HCT116 (cell line): ENCODE results near the gene ARHGAP18. TPM values are rescaled to one million over a fixed set of nuclear protein-coding genes. Genes with fewer than 3 reads are reported as not detected.

Experiments
- ATAC-seq: fragments of 200-7000 bp; cut with Tn5 transposase; 2 replicates; pipeline ENCODE4 v1.9.1; 2020; ENCODE audit warnings: mild to moderate bottlenecking, moderate library complexity
- BruUV-seq: library from RNA; stranded (reverse); fragments of 400-500 nt; replicated peaks from 2 replicates; lab custom pipeline; 2021; lab: Mats Ljungman, UMichigan
- CTCF ChIA-PET: fragments of 300-600 bp; sonication (Branson Sonifier 250); formaldehyde crosslinking; loops from one replicate; lab custom pipeline; 2021; ENCODE audit warnings: antibody characterized with exemption; lab: Charles Lee
- POLR2A ChIA-PET: fragments of 300-600, 350-600 bp; sonication (Branson Sonifier 250); formaldehyde crosslinking; loops from one replicate; lab custom pipeline; 2021; ENCODE audit warnings: antibody characterized with exemption; lab: Charles Lee
- RAD21 ChIA-PET, 2 experiments: fragments of 300-600 bp; sonication (Branson Sonifier 250); formaldehyde crosslinking; loops; one replicate each; lab custom pipeline; 2023; ENCODE audit warnings: low total read pairs in 2 of 2; ENCODE audit not compliant: uncharacterized antibody in 2 of 2, unreplicated experiment in 2 of 2, low non-redundant PET in 1 of 2; lab: Charles Lee
- DNase-seq: peaks from one replicate; pipeline ENCODE4 v3.0.0-alpha.2; 2010; ENCODE audit warnings: low read depth, low spot score
- H2AFZ ChIP-seq: fragments of 200-600 bp; shearing (Covaris generic), sonication (generic); 2 replicates; pipeline ENCODE4 v1.6.1; 2017; ENCODE audit warnings: low read depth, mixed run types, mixed read lengths, antibody characterized with exemption, low read length; ENCODE audit not compliant: poor library complexity, severe bottlenecking
- H3K27ac ChIP-seq: 2 replicates; pipeline ENCODE4 v1.5.1; 2012; ENCODE audit warnings: low read depth, low read length
- H3K27me3 ChIP-seq: fragments of 200-600 bp; sonication (generic); 2 replicates; pipeline ENCODE4 v1.6.1; 2016; ENCODE audit warnings: mixed run types, low read length, mixed read lengths; ENCODE audit not compliant: insufficient read depth
- H3K36me3 ChIP-seq, 2 experiments: fragments of 200-500 bp in 1 of 2; fragments of 200-600 bp in 1 of 2; sonication (Bioruptor generic) in 1 of 2; sonication (generic) in 1 of 2; 2 replicates each; pipeline versions ENCODE4 v1.5.1 to v1.6.1; 2014 to 2016; ENCODE audit warnings: low read length in 2 of 2, inconsistent platforms in 1 of 2, mixed read lengths in 1 of 2, mixed run types in 1 of 2; ENCODE audit not compliant: insufficient read depth in 2 of 2, control insufficient read depth in 1 of 2
- H3K4me1 ChIP-seq, 2 experiments: fragments of 200-600 bp in 1 of 2; sonication (generic) in 1 of 2; 2 replicates each; pipeline versions ENCODE4 v1.5.1 to v1.6.1; 2012 to 2017; ENCODE audit warnings: low read length in 2 of 2, inconsistent platforms in 1 of 2, mild to moderate bottlenecking in 1 of 2, mixed read lengths in 1 of 2, mixed run types in 1 of 2, moderate library complexity in 1 of 2; ENCODE audit not compliant: insufficient read depth in 2 of 2, control insufficient read depth in 1 of 2
- H3K4me2 ChIP-seq: fragments of 200-600 bp; sonication (generic); 2 replicates; pipeline ENCODE4 v1.6.1; 2017; ENCODE audit warnings: mixed run types, low read length, mixed read lengths
- H3K4me3 ChIP-seq, 2 experiments: fragments of 200-600 bp in 1 of 2; sonication (generic) in 1 of 2; replicated peaks in 1 of 2; 2 replicates each; pipeline ENCODE4 v1.5.1; 2011 to 2016; ENCODE audit warnings: low read length in 2 of 2, control low read depth in 1 of 2, low read depth in 1 of 2, mild to moderate bottlenecking in 1 of 2, mixed read lengths in 1 of 2, mixed run types in 1 of 2
- H3K79me2 ChIP-seq: fragments of 200-600 bp; sonication (generic); 2 replicates; pipeline ENCODE4 v1.6.1; 2017; ENCODE audit warnings: mild to moderate bottlenecking, mixed run types, low read length, moderate library complexity, mixed read lengths; ENCODE audit not compliant: insufficient read depth
- H3K9ac ChIP-seq: fragments of 200-600 bp; sonication (generic); 2 replicates; pipeline ENCODE4 v1.6.1; 2016; ENCODE audit warnings: low read length, mixed read lengths
- H3K9me2 ChIP-seq: fragments of 200-600 bp; sonication (generic), shearing (Covaris generic); 2 replicates; pipeline ENCODE4 v1.6.1; 2017; ENCODE audit warnings: mixed run types, mild to moderate bottlenecking, moderate library complexity; ENCODE audit not compliant: insufficient read depth
- H3K9me3 ChIP-seq, 2 experiments: fragments of 200-500 bp in 1 of 2; fragments of 200-600 bp in 1 of 2; sonication (Bioruptor generic) in 1 of 2; sonication (generic) in 1 of 2; 2 replicates each; pipeline ENCODE4 v1.6.1; 2014 to 2017; ENCODE audit warnings: low read length in 2 of 2, mixed read lengths in 2 of 2, inconsistent platforms in 1 of 2, low read depth in 1 of 2, mild to moderate bottlenecking in 1 of 2, mixed run types in 1 of 2, moderate library complexity in 1 of 2; ENCODE audit not compliant: control insufficient read depth in 1 of 2, insufficient read depth in 1 of 2
- H4K20me1 ChIP-seq: fragments of 200-600 bp; sonication (generic), shearing (Covaris generic); 2 replicates; pipeline ENCODE4 v1.6.1; 2017; ENCODE audit warnings: mixed run types, mild to moderate bottlenecking, moderate library complexity; ENCODE audit not compliant: insufficient read depth
- ATF3 ChIP-seq: IDR thresholded peaks from 2 replicates; pipeline ENCODE4 v1.6.1; 2012
- CBX3 ChIP-seq: IDR thresholded peaks from 2 replicates; pipeline ENCODE4 v1.6.1; 2012; ENCODE audit warnings: low read depth
- CEBPB ChIP-seq: IDR thresholded peaks from 2 replicates; pipeline ENCODE4 v1.6.1; 2012; ENCODE audit warnings: low read depth
- EGR1 ChIP-seq: IDR thresholded peaks from 2 replicates; pipeline ENCODE4 v1.6.1; 2012; ENCODE audit warnings: low read depth
- ELF1 ChIP-seq: IDR thresholded peaks from 2 replicates; pipeline ENCODE4 v1.6.1; 2012; ENCODE audit warnings: low read depth, borderline replicate concordance
- EZH2 ChIP-seq: fragments of 200-600 bp; sonication (generic); IDR thresholded peaks from 2 replicates; pipeline ENCODE4 v1.6.1; 2017; ENCODE audit warnings: antibody characterized with exemption, mixed run types
- EZH2phosphoT487 ChIP-seq: fragments of 200-600 bp; IDR thresholded peaks from 2 replicates; pipeline ENCODE4 v1.6.1; 2018; ENCODE audit warnings: antibody characterized with exemption, borderline replicate concordance
- FOSL1 ChIP-seq: IDR thresholded peaks from 2 replicates; pipeline ENCODE4 v1.6.1; 2012; ENCODE audit warnings: low read depth
- MAX ChIP-seq: IDR thresholded peaks from 2 replicates; pipeline ENCODE4 v1.6.1; 2012
- POLR2A ChIP-seq: IDR thresholded peaks from 2 replicates; pipeline ENCODE4 v1.7.0; 2011; ENCODE audit warnings: borderline replicate concordance; ENCODE audit not compliant: insufficient read depth, insufficient read length; ENCODE audit errors: extremely low read depth
- RAD21 ChIP-seq: IDR thresholded peaks from 2 replicates; pipeline ENCODE4 v1.6.1; 2012; ENCODE audit warnings: low read depth, mild to moderate bottlenecking
- REST ChIP-seq: IDR thresholded peaks from 2 replicates; pipeline ENCODE4 v1.6.1; 2012; ENCODE audit warnings: low read depth
- TCF7L2 ChIP-seq: IDR thresholded peaks from 2 replicates; pipeline ENCODE4 v1.7.0; 2011; ENCODE audit warnings: borderline replicate concordance, inconsistent platforms; ENCODE audit not compliant: insufficient read depth, insufficient read length; ENCODE audit errors: extremely low read depth
- ZBTB33 ChIP-seq: IDR thresholded peaks from 2 replicates; pipeline ENCODE4 v1.6.1; 2011; ENCODE audit warnings: mild to moderate bottlenecking, low read length, moderate library complexity; ENCODE audit not compliant: insufficient replicate concordance; ENCODE audit errors: extremely low read depth
- intact Hi-C: fragments of 100-400 bp; cut with micrococcal nuclease; formaldehyde crosslinking; loops from 2 replicates; pipeline ENCODE4 v1.10.0; 2022
- total RNA-seq: library from RNA; stranded (reverse); gene quantifications from one replicate; pipeline ENCODE4 v1.2.1, GENCODE V29; 2021; ENCODE audit not compliant: unreplicated experiment

The ARHGAP18 gene
- total RNA-seq, 1 experiment from 2014 or later = 70.3 TPM

- no peak overlapping the region; the same call in 1 of the 2 replicates for H3K27ac ChIP-seq
- no peaks in the 10 kb centered on the region for H3K9me2 ChIP-seq
- intact Hi-C loops = no loop called here
- CTCF ChIA-PET = no interaction called here
- H3K9ac ChIP-seq = no peak overlapping the region
- H3K4me2 ChIP-seq = no peak overlapping the region
- no peaks in the 10 kb centered on the region for H3K79me2 ChIP-seq
- no peak for DNase-seq
- H4K20me1 ChIP-seq = no peaks in the 10 kb centered on the region
- no TSS peak for BruUV-seq
- ATAC-seq = no peak
- H3K9me3 ChIP-seq = no peaks in the 10 kb centered on the region
- H2AFZ ChIP-seq = no peak overlapping the region
- H3K27me3 ChIP-seq = no peaks in the 10 kb centered on the region
- H3K36me3 ChIP-seq = peaks cover 0 to 23% of the 10 kb centered on the region in 2 experiments; a peak in 3 of 4 replicates
- H3K4me1 ChIP-seq = no peaks in the 10 kb centered on the region
- RAD21 ChIA-PET = interaction anchor here in 1 of 2 experiments (0.7 kb wide), 1 partner anchor 8 kb away, joined by 3 read pairs; no protein-coding TSS in a partner anchor
- no peak overlapping the region for H3K4me3 ChIP-seq
- POLR2A ChIA-PET = no interaction called here
- TF ChIP-seq CEBPB (peak; percentile 19; the same call in 1 of the 2 replicates), EZH2 (no peak)
- TF ChIP-seq, all 23 proteins: peak for 1
Measured at GRCh38 chr6:129628101-129628815, 81.7 kb downstream of the ARHGAP18 start.

- H3K36me3 ChIP-seq = peaks cover 0 to 20% of the 10 kb centered on the region in 2 experiments; a peak in 2 of 4 replicates
- DNase-seq = no peak
- POLR2A ChIA-PET = no interaction called here
- no peaks in the 10 kb centered on the region; a peak in 1 of 4 replicates for H3K4me1 ChIP-seq
- H3K79me2 ChIP-seq = no peaks in the 10 kb centered on the region
- ATAC-seq = no peak
- RAD21 ChIA-PET = no interaction called here
- no peaks in the 10 kb centered on the region for H3K9me2 ChIP-seq
- H4K20me1 ChIP-seq = no peaks in the 10 kb centered on the region
- H3K9ac ChIP-seq = no peak overlapping the region
- BruUV-seq = no TSS peak
- no peak overlapping the region for H3K4me3 ChIP-seq
- no peaks in the 10 kb centered on the region for H3K27me3 ChIP-seq
- H3K27ac ChIP-seq = 0 out of 2 replicates have a peak overlapping the region, but pooled peaks have one; percentile 10
- no peak overlapping the region for H3K4me2 ChIP-seq
- H2AFZ ChIP-seq = no peak overlapping the region
- CTCF ChIA-PET = no interaction called here
- intact Hi-C loops = no loop called here
- no peaks in the 10 kb centered on the region for H3K9me3 ChIP-seq
- TF ChIP-seq REST (no peak), ZBTB33 (no peak), ELF1 (no peak), EGR1 (no peak), RAD21 (no peak), EZH2phosphoT487 (no peak), ATF3 (no peak), TCF7L2 (no peak), CBX3 (no peak), FOSL1 (no peak), MAX (no peak), POLR2A (no peak), EZH2 (no peak)
Measured at GRCh38 chr6:129624488-129624887, 85.5 kb downstream of the ARHGAP18 start.
